Keratinocyte (primary cell): ENCODE results near the gene ATN1.

Experiments
- EZH2 ChIP-seq: IDR thresholded peaks from one replicate; pipeline ENCODE4 v1.6.1; 2012; ENCODE audit warnings: inconsistent platforms, mild to moderate bottlenecking, low read length, moderate library complexity
- TF ChIP-seq, protein P1 (sequence below), 3 experiments: IDR thresholded peaks in 1 of 3; conservative IDR thresholded peaks in 1 of 3; optimal IDR thresholded peaks in 1 of 3; 2 replicates in 2 of 3; 3 replicates in 1 of 3; pipeline versions ENCODE3 to v1.5.1; 2011; ENCODE audit warnings: low read length in 3 of 3, mild to moderate bottlenecking in 3 of 3, moderate library complexity in 2 of 3, control low read depth in 1 of 3, inconsistent platforms in 1 of 3; ENCODE audit not compliant: insufficient read depth in 2 of 3; ENCODE audit errors: extremely low read depth in 1 of 3

DNA sequence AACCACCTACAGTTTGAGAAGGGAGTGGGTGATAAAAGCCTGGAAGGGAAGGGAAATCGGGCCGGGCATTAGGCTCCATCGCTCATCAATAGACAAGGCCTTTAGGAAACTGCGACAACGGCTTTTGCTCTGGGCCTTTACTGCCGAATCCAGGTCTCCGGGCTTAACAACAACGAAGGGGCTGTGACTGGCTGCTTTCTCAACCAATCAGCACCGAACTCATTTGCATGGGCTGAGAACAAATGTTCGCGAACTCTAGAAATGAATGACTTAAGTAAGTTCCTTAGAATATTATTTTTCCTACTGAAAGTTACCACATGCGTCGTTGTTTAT lies 15.6 kb downstream of the ATN1 start:
- TF ChIP-seq, protein P1, sequence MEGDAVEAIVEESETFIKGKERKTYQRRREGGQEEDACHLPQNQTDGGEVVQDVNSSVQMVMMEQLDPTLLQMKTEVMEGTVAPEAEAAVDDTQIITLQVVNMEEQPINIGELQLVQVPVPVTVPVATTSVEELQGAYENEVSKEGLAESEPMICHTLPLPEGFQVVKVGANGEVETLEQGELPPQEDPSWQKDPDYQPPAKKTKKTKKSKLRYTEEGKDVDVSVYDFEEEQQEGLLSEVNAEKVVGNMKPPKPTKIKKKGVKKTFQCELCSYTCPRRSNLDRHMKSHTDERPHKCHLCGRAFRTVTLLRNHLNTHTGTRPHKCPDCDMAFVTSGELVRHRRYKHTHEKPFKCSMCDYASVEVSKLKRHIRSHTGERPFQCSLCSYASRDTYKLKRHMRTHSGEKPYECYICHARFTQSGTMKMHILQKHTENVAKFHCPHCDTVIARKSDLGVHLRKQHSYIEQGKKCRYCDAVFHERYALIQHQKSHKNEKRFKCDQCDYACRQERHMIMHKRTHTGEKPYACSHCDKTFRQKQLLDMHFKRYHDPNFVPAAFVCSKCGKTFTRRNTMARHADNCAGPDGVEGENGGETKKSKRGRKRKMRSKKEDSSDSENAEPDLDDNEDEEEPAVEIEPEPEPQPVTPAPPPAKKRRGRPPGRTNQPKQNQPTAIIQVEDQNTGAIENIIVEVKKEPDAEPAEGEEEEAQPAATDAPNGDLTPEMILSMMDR (optimal IDR thresholded peaks at IDR 0.05 in 1 of 3, IDR thresholded peaks at IDR 0.05 in 1 of 3, conservative IDR thresholded peaks at IDR 0.05 in 1 of 3; ENCODE audit: extremely low read depth in 1 of 3, insufficient read depth in 2 of 3, low read length in 3 of 3), result no peak
- no peak for TF ChIP-seq EZH2
